Mesodermal cell (in vitro differentiated cells): ENCODE measurements around the gene GNG12.
A peak's percentile ranks its signal among the peaks of the same experiment; 100 is the strongest.

Source experiments
- H3K27ac ChIP-seq: 2 replicates; pipeline ENCODE4 v1.7.0; 2013; ENCODE audit warnings: mild to moderate bottlenecking, low read depth, low read length, moderate library complexity; ENCODE audit not compliant: severe bottlenecking
- H3K36me3 ChIP-seq: 2 replicates; pipeline ENCODE4 v1.7.1; 2013; ENCODE audit warnings: mild to moderate bottlenecking, low read length, moderate library complexity; ENCODE audit not compliant: control insufficient read depth, insufficient read depth
- H3K4me1 ChIP-seq: one replicate; pipeline ENCODE4 v1.7.1; 2013; ENCODE audit warnings: mild to moderate bottlenecking, low read length; ENCODE audit not compliant: insufficient read depth, control insufficient read depth, poor library complexity, severe bottlenecking
- H3K4me3 ChIP-seq: 2 replicates; pipeline ENCODE4 v1.7.0; 2013; ENCODE audit warnings: low read length, control low read depth, mild to moderate bottlenecking; ENCODE audit not compliant: insufficient read depth, poor library complexity, severe bottlenecking; ENCODE audit errors: extremely low read depth
- H3K9me3 ChIP-seq: 2 replicates; pipeline ENCODE4 v1.7.1; 2013; ENCODE audit warnings: mild to moderate bottlenecking, low read length, moderate library complexity; ENCODE audit not compliant: control insufficient read depth
- WGBS, 2 experiments: methylation state at CpG; one replicate each; pipeline ENCODE4 v1.1.5; 2013; ENCODE audit warnings: missing lambda C conversion rate in 2 of 2; ENCODE audit not compliant: insufficient coverage in 2 of 2; 5-methylcytosine and 5-hydroxymethylcytosine counted together

GNG12 gene

DNA sequence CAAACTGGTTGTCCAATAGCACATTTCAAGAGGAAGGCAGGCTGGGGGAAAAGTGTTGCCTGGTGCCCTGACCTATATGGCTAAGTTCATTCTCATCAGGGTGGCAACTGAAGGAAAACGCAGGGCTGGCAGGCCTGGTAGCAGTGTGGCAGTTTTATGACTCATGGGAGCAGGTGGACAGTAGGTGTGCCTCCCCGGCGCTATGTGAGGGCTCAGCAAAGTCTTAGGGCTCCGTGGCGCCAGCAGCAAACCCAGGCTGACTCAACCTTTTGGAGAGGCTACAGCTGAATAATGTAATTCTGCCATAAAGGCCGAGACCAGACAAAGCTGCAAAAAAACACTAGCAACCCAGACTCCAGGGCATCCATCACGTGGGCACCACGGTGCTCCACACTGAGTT, 124.7 kb downstream of the GNG12 start:
- no peak overlapping the region for H3K27ac ChIP-seq
- 98 to 99% methylated on average over 5 to 8 of the region's 8 CpGs for WGBS, 2 experiments
- no peak overlapping the region for H3K4me3 ChIP-seq
- no peaks in the 10 kb centered on the region for H3K9me3 ChIP-seq
- H3K4me1 ChIP-seq, result peaks cover 43% of the 10 kb centered on the region
- peaks cover 30% of the 10 kb centered on the region for H3K36me3 ChIP-seq

DNA sequence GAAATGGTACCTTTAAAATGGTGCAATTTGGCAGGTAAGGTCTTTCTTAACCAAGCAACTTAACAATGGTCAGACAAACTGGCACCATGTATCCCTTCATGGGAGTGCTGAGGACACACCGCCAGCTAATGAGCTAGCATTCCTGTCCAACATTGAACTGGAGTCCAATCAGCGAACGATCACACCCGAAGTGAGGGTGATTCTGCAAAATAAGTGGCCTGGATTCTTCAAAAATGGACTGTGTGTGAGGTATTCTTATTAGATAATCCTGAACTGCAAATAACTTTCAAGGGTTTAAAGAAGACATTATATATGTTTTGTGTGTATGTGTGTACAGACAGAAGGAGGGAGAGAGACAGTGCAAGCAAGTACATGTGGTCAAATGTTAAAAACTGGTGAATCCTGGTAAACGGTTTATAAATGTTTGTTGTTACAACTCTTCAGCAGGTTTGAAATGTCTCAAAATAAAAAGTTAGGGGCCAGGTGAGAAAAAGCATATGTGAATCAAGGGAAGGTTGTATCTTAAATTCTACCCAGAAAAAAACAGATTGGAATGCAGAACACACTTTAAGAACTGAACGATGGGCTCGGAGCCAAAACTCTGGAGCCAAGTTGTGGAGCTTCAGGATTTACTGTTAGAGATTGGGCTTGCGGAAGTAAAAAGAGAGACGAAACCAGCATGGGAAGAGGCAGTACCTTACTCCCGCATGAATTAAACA, 127.4 kb downstream of the GNG12 start:
- no peaks in the 10 kb centered on the region for H3K9me3 ChIP-seq
- no peak overlapping the region for H3K4me3 ChIP-seq
- peaks cover 32% of the 10 kb centered on the region for H3K36me3 ChIP-seq
- 91 to 96% methylated on average over 7 to 10 of the region's 10 CpGs for WGBS, 2 experiments
- H3K4me1 ChIP-seq, result peaks cover 26% of the 10 kb centered on the region
- no peak overlapping the region for H3K27ac ChIP-seq

DNA sequence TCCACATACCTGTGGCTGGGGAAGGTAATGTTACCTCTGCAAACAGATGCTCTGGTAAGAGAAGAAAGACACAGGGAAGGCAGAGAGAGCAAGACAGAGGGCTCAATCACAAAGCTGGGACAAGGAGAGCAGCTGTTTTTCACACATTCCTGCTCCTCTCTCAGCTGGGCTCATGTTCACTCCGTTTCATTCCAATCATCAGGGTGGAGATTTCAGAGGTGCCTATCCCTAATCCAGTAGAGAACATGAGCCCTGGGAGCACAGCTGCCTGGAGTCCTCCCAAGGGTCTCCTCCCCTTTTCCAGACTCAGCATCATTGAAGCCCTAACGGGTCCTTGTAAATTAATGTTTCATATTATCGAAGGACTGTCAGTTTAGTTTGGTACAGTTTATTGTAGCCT, 128.9 kb downstream of the GNG12 start:
- 64% methylated on average over 1 of the region's 3 CpGs; no CpG with 5 or more reads in 1 of the 2 experiments for WGBS, 2 experiments
- H3K9me3 ChIP-seq, result no peaks in the 10 kb centered on the region
- H3K4me1 ChIP-seq, result peaks cover 32% of the 10 kb centered on the region
- H3K36me3 ChIP-seq, result peaks cover 32% of the 10 kb centered on the region
- H3K27ac ChIP-seq, result no peak overlapping the region
- H3K4me3 ChIP-seq, result no peak overlapping the region

DNA sequence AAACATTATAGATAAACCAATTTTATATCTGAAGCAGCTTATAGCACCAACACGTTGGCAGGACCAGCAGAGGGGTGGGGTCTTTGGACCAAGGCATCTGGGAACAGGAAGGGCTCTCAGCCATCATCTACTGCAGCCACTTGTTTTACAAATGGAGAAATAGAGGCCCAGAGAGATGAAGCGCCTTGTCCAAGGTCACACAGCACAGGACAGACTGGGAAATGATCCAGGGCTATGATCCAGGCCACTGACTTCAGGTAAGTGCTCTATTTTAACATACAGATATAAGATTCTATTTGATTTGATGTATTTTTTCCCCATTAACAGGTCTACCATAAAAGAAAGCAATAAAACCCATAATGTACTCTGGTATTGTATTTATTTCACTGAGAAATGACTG, 131.4 kb downstream of the GNG12 start:
- WGBS, 2 experiments, result 80 to 100% methylated on average over 1 to 2 of the region's 2 CpGs
- Histone ChIP-seq H3K36me3 (peaks cover 29% of the 10 kb centered on the region), H3K27ac (no peak overlapping the region)

GRCh38 chr1:67700692-67701410, 132.4 kb downstream of the GNG12 start:
- H3K36me3 ChIP-seq, result peaks cover 19% of the 10 kb centered on the region
- peaks cover 23% of the 10 kb centered on the region for H3K4me1 ChIP-seq
- H3K27ac ChIP-seq, result peak overlapping the region; percentile 96
- 0% methylated on average over 2 of the region's 8 CpGs; no CpG with 5 or more reads in 1 of the 2 experiments for whole genome bisulfite sequencing, 2 experiments
- peaks cover 3% of the 10 kb centered on the region for H3K9me3 ChIP-seq
- H3K4me3 ChIP-seq, result no peak overlapping the region

More for the DNA sequence above, 131.4 kb downstream of the GNG12 start:
- Histone ChIP-seq H3K4me1 (peaks cover 25% of the 10 kb centered on the region), H3K4me3 (no peak overlapping the region), H3K9me3 (peaks cover 3% of the 10 kb centered on the region)

DNA sequence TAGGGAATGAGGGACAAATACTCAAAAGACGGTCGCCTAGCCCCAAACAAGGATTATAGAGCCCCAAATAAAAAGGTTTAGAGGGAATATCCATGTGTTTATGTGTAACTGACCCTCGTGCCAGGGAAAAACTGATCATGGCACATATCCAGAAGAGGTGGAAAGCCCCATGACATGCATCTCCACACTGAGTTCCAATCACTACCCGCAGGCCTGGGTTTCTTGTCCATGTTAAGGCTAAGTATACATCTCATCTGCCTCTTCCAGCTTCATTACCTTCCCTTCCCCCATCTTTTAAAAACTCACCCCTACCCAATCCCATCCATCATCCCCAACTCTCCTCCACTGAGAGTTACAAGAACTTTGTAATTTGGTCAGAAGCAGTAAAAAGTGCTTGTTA, 133.0 kb downstream of the GNG12 start:
- Histone ChIP-seq H3K27ac (peak overlapping the region; percentile 96), H3K9me3 (peaks cover 3% of the 10 kb centered on the region), H3K4me3 (no peak overlapping the region), H3K4me1 (peaks cover 23% of the 10 kb centered on the region), H3K36me3 (peaks cover 12% of the 10 kb centered on the region)
- 95 to 100% methylated on average over 3 to 4 of the region's 4 CpGs for WGBS, 2 experiments

- 100% methylated on average over 1 to 3 of the region's 3 CpGs for WGBS, 2 experiments
- peaks cover 23% of the 10 kb centered on the region for H3K4me1 ChIP-seq
- H3K27ac ChIP-seq, result no peak overlapping the region
- peaks cover 3% of the 10 kb centered on the region for H3K9me3 ChIP-seq
- H3K4me3 ChIP-seq, result no peak overlapping the region
- H3K36me3 ChIP-seq, result no peaks in the 10 kb centered on the region
Observed at GRCh38 chr1:67696708-67697107, 136.6 kb downstream of the GNG12 start.

- 93 to 100% methylated on average over 1 of the region's 2 CpGs for WGBS, 2 experiments
- Histone ChIP-seq H3K4me1 (peaks cover 21% of the 10 kb centered on the region), H3K4me3 (no peak overlapping the region), H3K36me3 (peaks cover 3% of the 10 kb centered on the region), H3K9me3 (peaks cover 3% of the 10 kb centered on the region), H3K27ac (no peak overlapping the region)
Observed at GRCh38 chr1:67695963-67696362, 137.3 kb downstream of the GNG12 start.

- H3K4me1 ChIP-seq, result peaks cover 16% of the 10 kb centered on the region
Observed at GRCh38 chr1:67691712-67692111, 141.6 kb downstream of the GNG12 start.

DNA sequence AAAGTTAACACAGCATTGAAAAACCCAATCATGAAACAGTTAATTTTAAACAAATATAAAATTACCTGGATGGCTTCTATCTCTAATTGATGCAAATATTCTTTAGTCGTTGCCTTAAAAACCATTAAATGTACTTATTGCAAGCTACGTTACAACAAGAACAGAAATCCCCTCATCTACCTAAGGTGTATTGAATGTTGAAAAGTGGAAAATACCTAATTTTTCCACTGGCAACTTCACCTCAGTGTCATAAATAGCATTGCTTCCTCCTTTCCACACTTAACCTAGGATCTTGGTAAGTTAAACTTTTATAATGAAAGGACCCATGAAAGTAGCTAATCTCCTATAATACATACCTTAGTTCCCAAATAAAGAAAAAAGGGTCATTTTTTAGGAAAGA, 142.9 kb downstream of the GNG12 start:
- Histone ChIP-seq H3K36me3 (peaks cover 44% of the 10 kb centered on the region), H3K27ac (no peak overlapping the region), H3K9me3 (no peaks in the 10 kb centered on the region), H3K4me3 (no peak overlapping the region), H3K4me1 (peaks cover 16% of the 10 kb centered on the region)
- WGBS, 2 experiments, result no CpG with 5 or more reads among the region's 2 CpGs

More at GRCh38 chr1:67691712-67692111, 141.6 kb downstream of the GNG12 start:
- Histone ChIP-seq H3K4me3 (no peak overlapping the region), H3K9me3 (no peaks in the 10 kb centered on the region), H3K27ac (no peak overlapping the region), H3K36me3 (peaks cover 34% of the 10 kb centered on the region)

- Histone ChIP-seq H3K9me3 (no peaks in the 10 kb centered on the region), H3K36me3 (peaks cover 44% of the 10 kb centered on the region), H3K4me1 (peaks cover 16% of the 10 kb centered on the region), H3K4me3 (no peak overlapping the region), H3K27ac (no peak overlapping the region)
Observed at GRCh38 chr1:67690018-67690363, 143.3 kb downstream of the GNG12 start.
